Gastrocnemius medialis (tissue), 4 donors: ENCODE results near the gene THBD. TPM values are rescaled to one million over a fixed set of nuclear protein-coding genes. Genes with fewer than 3 reads are reported as not detected.

Experiments used
- ATAC-seq, 2 donors: fragments of 150-250 bp; one replicate each; pipeline ENCODE4 v1.9.1; 2016
- DNase-seq, 2 donors: peaks; one replicate each; pipeline ENCODE4 v3.0.0-alpha.2; 2019
- H3K27ac ChIP-seq, 4 donors: fragments of 200-600 bp; sonication (generic); 1 replicate in 1 of 4; 2 replicates in 3 of 4; pipeline ENCODE4 v1.5.1; 2016 to 2018; ENCODE audit warnings: mild to moderate bottlenecking in 2 of 4, moderate library complexity in 1 of 4
- H3K27me3 ChIP-seq, 3 donors: fragments of 200-600 bp; sonication (generic) in 2 of 3; 1 replicate in 1 of 3; 2 replicates in 2 of 3; pipeline versions ENCODE4 v1.5.1 to v1.6.0; 2016 to 2019; ENCODE audit warnings: mild to moderate bottlenecking in 1 of 3, moderate library complexity in 1 of 3
- H3K36me3 ChIP-seq, 2 donors: fragments of 200-600 bp; sonication (generic) in 1 of 2; one replicate each; pipeline ENCODE4 v1.5.1; 2017 to 2018
- H3K4me1 ChIP-seq, 2 donors: fragments of 200-600 bp; sonication (generic) in 1 of 2; one replicate each; pipeline ENCODE4 v1.5.1; 2016 to 2017; ENCODE audit warnings: mild to moderate bottlenecking in 2 of 2
- H3K4me3 ChIP-seq, 4 donors: fragments of 200-600 bp; sonication (generic) in 3 of 4; 1 replicate in 1 of 4; 2 replicates in 3 of 4; pipeline ENCODE4 v1.5.1; 2016 to 2019; ENCODE audit warnings: mild to moderate bottlenecking in 2 of 4
- H3K9me3 ChIP-seq, 3 donors: fragments of 200-600 bp; sonication (generic) in 2 of 3; 1 replicate in 1 of 3; 2 replicates in 2 of 3; pipeline ENCODE4 v1.5.1; 2016 to 2019
- POLR2A ChIP-seq, 2 donors: fragments of 450-650 bp; IDR thresholded peaks; one replicate each; pipeline ENCODE4 v1.6.1; 2017; ENCODE audit warnings: antibody characterized with exemption in 2 of 2, mild to moderate bottlenecking in 2 of 2, moderate library complexity in 2 of 2
- in situ Hi-C, 4 donors: fragments of 200-750 bp; cut with MboI; loops; one replicate each; pipeline versions ENCODE4 v1.15.0 to v1.8.0; 2017; ENCODE audit warnings: low sequenced_read_pairs in 4 of 4
- intact Hi-C: fragments of 100-400 bp; cut with DNase I; formaldehyde crosslinking; loops from one replicate; pipeline ENCODE4 v1.15.1; 2023; ENCODE audit warnings: low total_unique reads
- total RNA-seq, 4 donors: library from RNA; depleted of rRNA; stranded (reverse); fragments of >200 nt; gene quantifications; one replicate each; pipeline versions ENCODE4 v1.1.0 to v1.2.3, GENCODE V29; 2016
- TF ChIP-seq, protein P1 (sequence below), 5 experiments: fragments of 450-650 bp in 3 of 5; fragments of 200-600 bp in 2 of 5; sonication (generic) in 2 of 5; IDR thresholded peaks in 4 of 5; conservative IDR thresholded peaks in 1 of 5; 1 replicate in 4 of 5; 2 replicates in 1 of 5; pipeline ENCODE4 v1.5.1; 2016 to 2019; ENCODE audit warnings: antibody characterized with exemption in 5 of 5, mild to moderate bottlenecking in 3 of 5, moderate library complexity in 3 of 5

The THBD gene
- total RNA-seq, 4 donors from 2014 or later, result 9.0 to 25.7 (median 17.5) TPM

DNA sequence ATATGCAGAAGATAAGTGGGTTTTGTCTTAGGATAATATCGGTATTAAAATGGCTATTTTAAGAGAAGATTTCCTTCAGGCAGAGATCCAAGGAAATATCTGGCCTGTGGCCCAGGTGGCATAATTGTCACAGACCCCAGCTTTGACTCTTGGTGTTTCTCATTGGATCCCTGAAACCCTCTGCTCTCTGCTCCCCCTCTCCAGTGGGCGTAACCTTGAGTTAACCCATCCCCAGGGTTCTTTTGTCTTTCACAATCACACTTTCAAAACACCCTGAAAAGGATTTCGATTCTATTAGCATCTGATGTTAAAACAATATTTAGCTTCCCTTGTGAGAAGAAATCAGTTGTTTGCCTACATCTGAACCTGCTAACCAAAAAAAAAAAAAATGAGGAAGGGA, 7.2 kb downstream of the THBD start:
- DNase-seq, result no peak
- peaks cover 24% of the 10 kb centered on the region in 2 donors for H3K4me1 ChIP-seq
- H3K27me3 ChIP-seq, result peaks cover 0 to 10% (median 0%) of the 10 kb centered on the region in 3 donors
- no peaks in the 10 kb centered on the region for H3K36me3 ChIP-seq
- H3K27ac ChIP-seq, result no peak overlapping the region
- no peaks in the 10 kb centered on the region for H3K9me3 ChIP-seq
- H3K4me3 ChIP-seq, result no peak overlapping the region
- intact Hi-C loops, result loop anchor here (10.0 kb wide), 1 partner anchor 347 kb away; no protein-coding TSS in a partner anchor
- in situ Hi-C loops, result loop anchor here (10.0 to 25.0 kb wide), 4 partner anchors 295 to 355 kb away; no protein-coding TSS in a partner anchor
- TF ChIP-seq, protein P1, sequence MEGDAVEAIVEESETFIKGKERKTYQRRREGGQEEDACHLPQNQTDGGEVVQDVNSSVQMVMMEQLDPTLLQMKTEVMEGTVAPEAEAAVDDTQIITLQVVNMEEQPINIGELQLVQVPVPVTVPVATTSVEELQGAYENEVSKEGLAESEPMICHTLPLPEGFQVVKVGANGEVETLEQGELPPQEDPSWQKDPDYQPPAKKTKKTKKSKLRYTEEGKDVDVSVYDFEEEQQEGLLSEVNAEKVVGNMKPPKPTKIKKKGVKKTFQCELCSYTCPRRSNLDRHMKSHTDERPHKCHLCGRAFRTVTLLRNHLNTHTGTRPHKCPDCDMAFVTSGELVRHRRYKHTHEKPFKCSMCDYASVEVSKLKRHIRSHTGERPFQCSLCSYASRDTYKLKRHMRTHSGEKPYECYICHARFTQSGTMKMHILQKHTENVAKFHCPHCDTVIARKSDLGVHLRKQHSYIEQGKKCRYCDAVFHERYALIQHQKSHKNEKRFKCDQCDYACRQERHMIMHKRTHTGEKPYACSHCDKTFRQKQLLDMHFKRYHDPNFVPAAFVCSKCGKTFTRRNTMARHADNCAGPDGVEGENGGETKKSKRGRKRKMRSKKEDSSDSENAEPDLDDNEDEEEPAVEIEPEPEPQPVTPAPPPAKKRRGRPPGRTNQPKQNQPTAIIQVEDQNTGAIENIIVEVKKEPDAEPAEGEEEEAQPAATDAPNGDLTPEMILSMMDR (IDR thresholded peaks at IDR 0.05 in 4 of 5, conservative IDR thresholded peaks at IDR 0.05 in 1 of 5), result no peak
- TF ChIP-seq POLR2A (IDR thresholded peaks at IDR 0.05), result no peak
- no peak for ATAC-seq

DNA sequence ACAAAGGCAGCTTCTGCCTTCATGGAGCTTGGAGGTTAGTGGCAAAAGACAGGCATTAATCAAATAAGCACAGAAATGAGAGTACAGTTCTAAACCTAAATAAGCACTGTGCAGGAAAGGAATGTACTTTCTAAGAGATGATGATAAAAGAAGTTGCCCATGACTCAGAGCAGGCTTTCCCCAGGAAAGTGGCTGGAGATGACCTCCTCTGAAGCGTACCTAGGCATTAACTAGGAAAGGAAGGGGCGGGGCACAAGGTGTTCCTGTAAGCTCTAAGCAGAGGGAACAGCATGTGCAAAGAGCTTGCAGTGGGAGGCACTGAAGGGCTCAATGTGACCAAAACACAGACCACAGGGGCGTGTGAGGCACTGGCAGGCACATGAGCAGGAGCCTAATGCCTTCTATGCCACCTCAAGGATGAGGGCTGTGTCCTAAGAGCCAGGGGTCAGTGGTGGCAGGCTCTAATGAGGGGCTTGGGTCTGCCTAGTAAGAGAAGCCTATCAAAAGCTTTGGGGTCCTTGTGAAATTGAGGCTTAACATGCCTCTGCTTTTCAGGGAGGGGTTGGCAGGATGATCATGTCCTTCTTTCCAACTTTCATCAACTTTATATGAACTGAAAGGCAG, 9.5 kb downstream of the THBD start:
- H3K36me3 ChIP-seq, result no peaks in the 10 kb centered on the region
- DNase-seq, result no peak
- intact Hi-C loops (loop anchor here (10.0 kb wide), 1 partner anchor 345 kb away; no protein-coding TSS in a partner anchor), in situ Hi-C loops (loop anchor here (10.0 to 25.0 kb wide), 4 partner anchors 297 to 353 kb away; no protein-coding TSS in a partner anchor)
- H3K4me1 ChIP-seq, result peaks cover under 1% of the 10 kb centered on the region in 2 donors
- H3K4me3 ChIP-seq, result no peak overlapping the region
- peaks cover 7 to 23% (median 12%) of the 10 kb centered on the region in 3 donors for H3K27me3 ChIP-seq
- no peak overlapping the region for H3K27ac ChIP-seq
- no peak for ATAC-seq
- no peak for TF ChIP-seq POLR2A (IDR thresholded peaks at IDR 0.05)
- TF ChIP-seq, protein P1 (IDR thresholded peaks at IDR 0.05 in 4 of 5, conservative IDR thresholded peaks at IDR 0.05 in 1 of 5), result no peak
- no peaks in the 10 kb centered on the region for H3K9me3 ChIP-seq

DNA sequence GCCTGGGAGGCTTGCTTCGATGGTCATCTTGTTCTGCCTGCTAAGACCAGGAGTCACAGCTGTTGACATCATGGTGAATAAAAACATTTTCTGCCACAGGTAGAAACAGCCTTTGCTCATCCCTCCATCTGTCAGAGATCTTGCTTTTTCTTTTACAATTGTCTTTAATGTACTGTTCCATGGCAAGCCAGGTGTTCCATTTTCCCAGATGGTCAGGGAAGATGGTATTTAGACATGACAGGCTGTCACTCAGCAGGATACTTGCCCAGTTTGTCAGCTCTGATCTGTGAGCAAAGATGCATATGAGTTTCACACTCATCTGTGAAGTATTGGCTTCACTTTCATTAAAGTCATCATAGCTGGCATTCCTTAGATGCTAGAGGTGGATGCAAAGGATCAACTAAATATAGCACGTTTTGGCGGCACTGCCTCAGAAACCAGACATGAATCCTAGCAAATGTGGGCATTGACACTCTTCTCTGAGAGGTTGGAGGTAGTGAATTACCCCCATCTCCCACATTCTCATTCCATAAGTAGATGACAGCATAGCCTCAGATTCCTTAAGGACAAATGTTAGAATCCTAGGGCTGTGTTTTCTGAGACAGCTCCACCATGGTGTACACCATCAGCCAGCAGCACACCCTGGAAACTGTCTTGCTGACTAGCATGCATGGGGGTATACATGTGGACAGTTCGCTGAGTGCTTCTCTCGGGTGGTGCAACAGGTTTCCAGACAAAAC, 10.2 kb downstream of the THBD start:
- no peak overlapping the region for H3K4me3 ChIP-seq
- no peaks in the 10 kb centered on the region for H3K4me1 ChIP-seq
- no peak for ATAC-seq
- in situ Hi-C loops, result loop anchor here (25.0 kb wide), 3 partner anchors 298 to 352 kb away; no protein-coding TSS in a partner anchor
- no peak for DNase-seq
- no peak overlapping the region for H3K27ac ChIP-seq
- no peak for TF ChIP-seq POLR2A (IDR thresholded peaks at IDR 0.05)
- TF ChIP-seq, protein P1 (IDR thresholded peaks at IDR 0.05 in 4 of 5, conservative IDR thresholded peaks at IDR 0.05 in 1 of 5), result no peak
- intact Hi-C loops, result no loop called here
- H3K27me3 ChIP-seq, result peaks cover 7 to 23% (median 12%) of the 10 kb centered on the region in 3 donors
- H3K36me3 ChIP-seq, result no peaks in the 10 kb centered on the region
- H3K9me3 ChIP-seq, result no peaks in the 10 kb centered on the region

DNA sequence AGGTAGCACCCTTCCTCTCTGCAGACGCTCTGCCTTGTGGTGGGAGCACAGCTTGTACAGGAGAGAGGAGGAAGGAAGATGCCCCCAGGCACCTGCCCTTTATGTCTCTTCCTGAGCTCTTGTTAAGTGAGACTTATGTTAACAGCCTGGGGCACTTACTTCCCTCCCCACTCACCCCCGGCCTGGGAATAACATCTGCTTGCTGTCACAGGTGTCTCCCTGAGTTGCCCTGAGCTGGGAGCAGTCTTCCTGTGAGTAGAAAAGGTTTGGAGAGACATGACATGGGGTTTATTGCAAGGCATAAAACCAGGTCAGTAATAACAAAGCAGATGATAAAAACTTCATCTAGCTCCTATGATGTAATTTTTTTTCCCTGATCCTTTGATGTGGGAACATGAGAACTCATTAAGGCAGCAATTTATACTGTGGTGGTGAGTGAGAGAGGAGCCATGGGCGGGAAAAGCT, 12.4 kb downstream of the THBD start:
- no peak for TF ChIP-seq POLR2A (IDR thresholded peaks at IDR 0.05)
- TF ChIP-seq, protein P1 (IDR thresholded peaks at IDR 0.05 in 4 of 5, conservative IDR thresholded peaks at IDR 0.05 in 1 of 5), result no peak
- H3K36me3 ChIP-seq, result no peaks in the 10 kb centered on the region
- peaks cover 7 to 23% (median 12%) of the 10 kb centered on the region in 3 donors for H3K27me3 ChIP-seq
- no peak overlapping the region for H3K27ac ChIP-seq
- H3K4me3 ChIP-seq, result no peak overlapping the region
- no peaks in the 10 kb centered on the region for H3K4me1 ChIP-seq
- intact Hi-C loops, result no loop called here
- in situ Hi-C loops, result loop anchor here (25.0 kb wide), 3 partner anchors 300 to 350 kb away; no protein-coding TSS in a partner anchor
- no peak for ATAC-seq
- no peak for DNase-seq
- H3K9me3 ChIP-seq, result no peaks in the 10 kb centered on the region
